Smooth muscle cell (in vitro differentiated cells): ENCODE results near the gene CFAP52. TPM values are rescaled to one million over a fixed set of nuclear protein-coding genes. Genes with fewer than 3 reads are reported as not detected.
"Not testable (repeated sequence)": the region's sequence is repeated elsewhere in the genome, so short reads cannot be mapped to it uniquely, and the experiment has no call there.

Experiments
- DNase-seq: peaks from one replicate; lab custom pipeline; 2025; ENCODE audit not compliant: unreplicated experiment; lab: John Stamatoyannopoulos, UW
- H2AFZ ChIP-seq: fragments of 200-600 bp; sonication (generic); 2 replicates; pipeline ENCODE4 v1.6.0; 2016; ENCODE audit warnings: antibody characterized with exemption, low read depth, mild to moderate bottlenecking
- H3F3A ChIP-seq: fragments of 200-600 bp; sonication (generic); 2 replicates; pipeline ENCODE4 v1.6.0; 2017; ENCODE audit warnings: antibody characterized with exemption, low read depth
- H3K27ac ChIP-seq: fragments of 200-600 bp; sonication (generic); 2 replicates; pipeline ENCODE4 v1.5.1; 2016; ENCODE audit warnings: low read depth, mild to moderate bottlenecking
- H3K27me3 ChIP-seq: fragments of 200-600 bp; sonication (generic); 2 replicates; pipeline ENCODE4 v1.6.1; 2016; ENCODE audit warnings: low read depth, mild to moderate bottlenecking
- H3K36me3 ChIP-seq: fragments of 200-600 bp; sonication (generic); 2 replicates; pipeline ENCODE4 v1.5.1; 2016; ENCODE audit warnings: low read depth
- H3K4me1 ChIP-seq: fragments of 200-600 bp; sonication (generic); 2 replicates; pipeline ENCODE4 v1.5.1; 2016; ENCODE audit warnings: low read depth
- H3K4me2 ChIP-seq: fragments of 200-600 bp; sonication (generic); 2 replicates; pipeline ENCODE4 v1.6.0; 2016; ENCODE audit warnings: mild to moderate bottlenecking
- H3K4me3 ChIP-seq: fragments of 200-600 bp; sonication (generic); 2 replicates; pipeline ENCODE4 v1.5.1; 2016; ENCODE audit warnings: mild to moderate bottlenecking
- H3K79me2 ChIP-seq: fragments of 200-600 bp; sonication (generic); 2 replicates; pipeline ENCODE4 v1.6.0; 2016; ENCODE audit warnings: low read depth, mild to moderate bottlenecking
- H3K9ac ChIP-seq: fragments of 200-600 bp; sonication (generic); 2 replicates; pipeline ENCODE4 v1.6.0; 2016; ENCODE audit warnings: low read depth
- H3K9me3 ChIP-seq: fragments of 200-600 bp; sonication (generic); replicated peaks from 2 replicates; pipeline ENCODE4 v1.5.1; 2016; ENCODE audit warnings: low read depth
- H4K20me1 ChIP-seq: fragments of 200-600 bp; sonication (generic); 2 replicates; pipeline ENCODE4 v1.6.0; 2016; ENCODE audit warnings: low read depth
- CTCF ChIP-seq: fragments of 200-600 bp; sonication (generic); IDR thresholded peaks from 2 replicates; pipeline ENCODE4 v1.5.1; 2017; ENCODE audit warnings: borderline replicate concordance, mild to moderate bottlenecking, antibody characterized with exemption; ENCODE audit not compliant: insufficient read depth, poor library complexity, severe bottlenecking
- WGBS: methylation state at CpG from one replicate; pipeline ENCODE4 v1.1.7; 2016; ENCODE audit warnings: low lambda C conversion rate; 5-methylcytosine and 5-hydroxymethylcytosine counted together
- polyA plus RNA-seq: library from polyadenylated mRNA; unstranded; fragments of >200 nt; fragmentation: Nextera tagmentation; extraction: Ambion mirVana; gene quantifications from 2 replicates; pipeline ENCODE4 v1.2.1, GENCODE V29; 2016
- total RNA-seq: library from RNA; depleted of rRNA; stranded (reverse); fragments of >200 nt; gene quantifications from 2 replicates; pipeline ENCODE4 v1.2.3, GENCODE V29; 2014

CFAP52 gene
- total and polyA plus RNA-seq, 2 experiments from 2014 or later, result not detected

- Histone ChIP-seq H4K20me1 (peaks cover 17% of the 10 kb centered on the region), H3K4me1 (no peaks in the 10 kb centered on the region), H3K9me3 (no peaks in the 10 kb centered on the region), H3K4me3 (no peak overlapping the region), H3K4me2 (no peak overlapping the region), H2AFZ (no peak overlapping the region), H3F3A (no peaks in the 10 kb centered on the region), H3K27me3 (no peaks in the 10 kb centered on the region), H3K27ac (no peak overlapping the region), H3K36me3 (no peaks in the 10 kb centered on the region), H3K9ac (no peak overlapping the region), H3K79me2 (peaks cover 11% of the 10 kb centered on the region)
- no peak for TF ChIP-seq CTCF
- WGBS, result 69% methylated on average over 10 of the region's 10 CpGs
- no peak for DNase-seq
Observed at GRCh38 chr17:9557161-9557755, 19.2 kb upstream of the CFAP52 start.

DNA sequence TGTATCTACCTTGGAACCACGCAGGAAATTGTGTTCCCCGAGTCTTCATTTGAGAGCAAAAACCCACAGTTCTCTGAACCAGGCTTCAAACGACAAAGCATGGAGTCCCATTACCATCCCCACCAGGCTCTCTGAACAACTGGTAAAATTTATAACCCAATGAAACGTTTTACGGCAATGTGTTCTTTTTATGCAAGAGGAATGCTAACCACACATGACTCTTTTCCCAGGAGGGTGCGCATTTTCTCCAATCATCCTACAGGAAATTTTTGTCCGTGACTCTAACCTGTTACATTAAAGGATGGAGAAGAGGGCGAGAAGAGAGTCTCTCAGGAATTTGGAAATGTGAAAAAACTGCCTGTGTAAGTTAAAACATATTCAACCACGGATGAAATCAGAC, 18.6 kb upstream of the CFAP52 start:
- Histone ChIP-seq H3K27me3 (no peaks in the 10 kb centered on the region), H3K4me2 (no peak overlapping the region), H3K27ac (no peak overlapping the region), H3F3A (no peaks in the 10 kb centered on the region), H3K9ac (no peak overlapping the region), H3K79me2 (peaks cover 11% of the 10 kb centered on the region), H3K9me3 (no peaks in the 10 kb centered on the region), H3K4me1 (no peaks in the 10 kb centered on the region), H3K36me3 (no peaks in the 10 kb centered on the region), H3K4me3 (no peak overlapping the region), H2AFZ (no peak overlapping the region), H4K20me1 (peaks cover 17% of the 10 kb centered on the region)
- no peak for DNase-seq
- 90% methylated on average over 9 of the region's 9 CpGs for WGBS
- no peak for TF ChIP-seq CTCF

DNA sequence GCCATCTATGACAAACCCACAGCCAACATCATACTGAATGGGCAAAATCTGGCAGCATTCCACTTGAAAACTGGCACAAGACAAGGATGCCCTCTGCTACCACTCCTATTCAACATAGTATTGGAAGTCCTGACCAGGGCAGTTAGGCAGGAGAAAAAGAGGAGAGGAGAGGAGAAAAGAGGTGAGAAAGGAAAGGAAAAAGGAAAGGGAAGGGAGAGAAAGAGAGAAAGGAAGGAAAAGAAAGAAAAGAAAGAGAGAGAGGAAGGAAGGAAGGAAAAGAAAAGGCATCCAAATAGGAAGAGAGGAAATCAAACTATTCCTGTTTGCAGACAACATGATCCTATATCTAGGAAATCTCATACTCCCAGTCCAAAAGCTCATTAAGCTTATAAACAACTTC, 12.3 kb upstream of the CFAP52 start:
- no peaks in the 10 kb centered on the region for H3F3A ChIP-seq
- no peaks in the 10 kb centered on the region for H3K9me3 ChIP-seq
- no peak overlapping the region for H3K4me2 ChIP-seq
- H3K36me3 ChIP-seq, result peaks cover 5% of the 10 kb centered on the region
- no peak overlapping the region for H3K27ac ChIP-seq
- H3K27me3 ChIP-seq, result no peaks in the 10 kb centered on the region
- peaks cover 21% of the 10 kb centered on the region for H4K20me1 ChIP-seq
- no peak for DNase-seq
- no peak for TF ChIP-seq CTCF
- no peak overlapping the region for H2AFZ ChIP-seq
- peaks cover 12% of the 10 kb centered on the region for H3K79me2 ChIP-seq
- H3K4me1 ChIP-seq, result no peaks in the 10 kb centered on the region
- no peak overlapping the region for H3K9ac ChIP-seq
- H3K4me3 ChIP-seq, result no peak overlapping the region

DNA sequence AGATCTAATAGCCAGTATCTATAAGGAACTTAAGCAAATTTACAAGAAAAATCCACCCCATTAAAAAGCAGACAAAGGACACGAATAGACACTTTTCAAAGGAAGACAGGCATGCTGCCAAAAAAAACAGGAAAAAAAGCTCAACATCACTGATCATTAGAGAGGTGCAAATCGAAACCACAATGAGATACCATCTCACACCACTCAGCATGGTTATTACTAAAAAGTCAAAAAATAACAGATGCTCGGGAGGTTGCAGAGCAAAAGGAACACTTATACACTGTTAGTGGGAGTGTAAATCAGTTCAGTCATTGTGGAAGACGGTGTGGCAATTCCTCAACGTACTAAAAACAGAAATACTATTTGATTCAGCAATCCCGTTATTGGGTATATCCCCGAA, 10.4 kb upstream of the CFAP52 start:
- DNase-seq, result no peak
- Histone ChIP-seq H3K4me2 (no peak overlapping the region), H2AFZ (no peak overlapping the region), H3K27ac (no peak overlapping the region), H3K9me3 (no peaks in the 10 kb centered on the region), H3K79me2 (peaks cover 5% of the 10 kb centered on the region), H4K20me1 (peaks cover 21% of the 10 kb centered on the region), H3K27me3 (no peaks in the 10 kb centered on the region), H3F3A (no peaks in the 10 kb centered on the region), H3K4me3 (no peak overlapping the region), H3K36me3 (peaks cover 5% of the 10 kb centered on the region), H3K4me1 (no peaks in the 10 kb centered on the region), H3K9ac (no peak overlapping the region)
- WGBS, result 92% methylated on average over 7 of the region's 7 CpGs
- TF ChIP-seq CTCF, result no peak

DNA sequence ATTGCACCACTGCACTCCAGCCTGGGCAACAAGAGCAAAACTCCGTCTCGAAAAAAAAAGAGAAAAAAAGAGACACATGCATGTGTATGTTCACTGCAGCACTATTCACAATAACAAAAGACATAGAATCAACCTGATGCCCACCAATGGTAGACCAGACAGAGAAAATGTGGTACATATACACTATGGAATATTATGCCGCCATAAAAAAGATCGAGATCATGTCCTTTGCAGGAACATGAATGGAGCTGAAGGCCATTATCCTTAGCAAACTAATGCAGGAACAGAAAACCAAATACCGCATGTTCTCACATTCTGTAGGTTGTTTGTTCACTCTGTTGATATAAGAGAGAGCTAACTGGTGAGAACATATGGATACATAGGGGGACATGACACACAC, 9.7 kb upstream of the CFAP52 start:
- not testable (repeated sequence) for DNase-seq, H3K27me3 ChIP-seq, H3K4me3 ChIP-seq, H3K9ac ChIP-seq, H3K4me2 ChIP-seq, H3K4me1 ChIP-seq, H3K27ac ChIP-seq, H2AFZ ChIP-seq, H3F3A ChIP-seq, H3K36me3 ChIP-seq, H3K9me3 ChIP-seq, H3K79me2 ChIP-seq
- peaks cover 21% of the 10 kb centered on the region for H4K20me1 ChIP-seq
- WGBS, result over 99% methylated on average over 5 of the region's 5 CpGs
